ENCODE data around the gene MICALL2.

The MICALL2 gene

GRCh38 chr7:1468643-1469298 lies 9.5 kb upstream of the MICALL2 start:
- no peak for DNase-seq (ENCODE audit: low read depth, low spot score)
- no CpG with 5 or more reads among the region's 24 CpGs for WGBS (ENCODE audit: insufficient coverage, insufficient read length)
- peaks cover 37% of the 10 kb centered on the region for H3K36me3 ChIP-seq (ENCODE audit: control insufficient read depth, insufficient read depth, low read length)
- no peaks in the 10 kb centered on the region for H3K9me3 ChIP-seq (ENCODE audit: control insufficient read depth, insufficient read depth, low read length)
- no peak overlapping the region for H3K27ac ChIP-seq (ENCODE audit: low read length)
- no peak overlapping the region for H3K4me3 ChIP-seq (ENCODE audit: low read length)
- H3K27me3 ChIP-seq (ENCODE audit: control insufficient read depth, insufficient read depth, low read length) = no peaks in the 10 kb centered on the region
- H3K4me1 ChIP-seq (ENCODE audit: control insufficient read depth, insufficient read depth, low read length) = peaks cover 2% of the 10 kb centered on the region; the same call in 1 of the 2 replicates

- no peak overlapping the region for H3K27ac ChIP-seq (ENCODE audit: low read length)
- DNase-seq (ENCODE audit: low read depth, low spot score) = no peak
- WGBS (ENCODE audit: insufficient coverage, insufficient read length) = no CpG with 5 or more reads among the region's 13 CpGs
- peaks cover 2% of the 10 kb centered on the region; the same call in 1 of the 2 replicates for H3K4me1 ChIP-seq (ENCODE audit: control insufficient read depth, insufficient read depth, low read length)
- H3K9me3 ChIP-seq (ENCODE audit: control insufficient read depth, insufficient read depth, low read length) = no peaks in the 10 kb centered on the region
- H3K4me3 ChIP-seq (ENCODE audit: low read length) = no peak overlapping the region
- no peaks in the 10 kb centered on the region for H3K27me3 ChIP-seq (ENCODE audit: control insufficient read depth, insufficient read depth, low read length)
- H3K36me3 ChIP-seq (ENCODE audit: control insufficient read depth, insufficient read depth, low read length) = peaks cover 31% of the 10 kb centered on the region
These were observed 8.9 kb upstream of the MICALL2 start for GRCh38 chr7:1468203-1468602.

- no peak for DNase-seq (ENCODE audit: low read depth, low spot score)
- Histone ChIP-seq H3K27me3 (ENCODE audit: control insufficient read depth, insufficient read depth, low read length) (no peaks in the 10 kb centered on the region), H3K36me3 (ENCODE audit: control insufficient read depth, insufficient read depth, low read length) (peaks cover 18% of the 10 kb centered on the region), H3K4me1 (ENCODE audit: control insufficient read depth, insufficient read depth, low read length) (peaks cover 4% of the 10 kb centered on the region; the same call in 1 of the 2 replicates), H3K27ac (ENCODE audit: low read length) (no peak overlapping the region), H3K4me3 (ENCODE audit: low read length) (no peak overlapping the region), H3K9me3 (ENCODE audit: control insufficient read depth, insufficient read depth, low read length) (no peaks in the 10 kb centered on the region)
- WGBS (ENCODE audit: insufficient coverage, insufficient read length) = no CpG with 5 or more reads among the region's 17 CpGs
These were observed 7.4 kb upstream of the MICALL2 start for GRCh38 chr7:1466524-1467271.

GRCh38 chr7:1464694-1465093 lies 5.4 kb upstream of the MICALL2 start:
- Histone ChIP-seq H3K9me3 (ENCODE audit: control insufficient read depth, insufficient read depth, low read length) (no peaks in the 10 kb centered on the region), H3K27ac (ENCODE audit: low read length) (no peak overlapping the region), H3K27me3 (ENCODE audit: control insufficient read depth, insufficient read depth, low read length) (no peaks in the 10 kb centered on the region), H3K36me3 (ENCODE audit: control insufficient read depth, insufficient read depth, low read length) (peaks cover 2% of the 10 kb centered on the region; the same call in 1 of the 2 replicates), H3K4me1 (ENCODE audit: control insufficient read depth, insufficient read depth, low read length) (peaks cover 7% of the 10 kb centered on the region), H3K4me3 (ENCODE audit: low read length) (no peak overlapping the region)
- 100% methylated on average over 1 of the region's 12 CpGs for WGBS (ENCODE audit: insufficient coverage, insufficient read length)
- no peak for DNase-seq (ENCODE audit: low read depth, low spot score)

- peaks cover 10% of the 10 kb centered on the region for H3K4me1 ChIP-seq (ENCODE audit: control insufficient read depth, insufficient read depth, low read length)
- no peak for DNase-seq (ENCODE audit: low read depth, low spot score)
- no peaks in the 10 kb centered on the region for H3K27me3 ChIP-seq (ENCODE audit: control insufficient read depth, insufficient read depth, low read length)
- no peaks in the 10 kb centered on the region for H3K36me3 ChIP-seq (ENCODE audit: control insufficient read depth, insufficient read depth, low read length)
- WGBS (ENCODE audit: insufficient coverage, insufficient read length) = no CpG with 5 or more reads among the region's 18 CpGs
- no peaks in the 10 kb centered on the region for H3K9me3 ChIP-seq (ENCODE audit: control insufficient read depth, insufficient read depth, low read length)
- H3K4me3 ChIP-seq (ENCODE audit: low read length) = no peak overlapping the region; the same call in 1 of the 2 replicates
- no peak overlapping the region for H3K27ac ChIP-seq (ENCODE audit: low read length)
These were observed 4.5 kb upstream of the MICALL2 start for GRCh38 chr7:1463676-1464223.

- H3K4me3 ChIP-seq (ENCODE audit: low read length) = no peak overlapping the region
- H3K27me3 ChIP-seq (ENCODE audit: control insufficient read depth, insufficient read depth, low read length) = no peaks in the 10 kb centered on the region
- H3K27ac ChIP-seq (ENCODE audit: low read length) = no peak overlapping the region
- WGBS (ENCODE audit: insufficient coverage, insufficient read length) = no CpG with 5 or more reads among the region's 18 CpGs
- no peaks in the 10 kb centered on the region for H3K36me3 ChIP-seq (ENCODE audit: control insufficient read depth, insufficient read depth, low read length)
- no peak for DNase-seq (ENCODE audit: low read depth, low spot score)
- H3K9me3 ChIP-seq (ENCODE audit: control insufficient read depth, insufficient read depth, low read length) = no peaks in the 10 kb centered on the region
- H3K4me1 ChIP-seq (ENCODE audit: control insufficient read depth, insufficient read depth, low read length) = peaks cover 15% of the 10 kb centered on the region
These were observed 2.5 kb upstream of the MICALL2 start for GRCh38 chr7:1461646-1462375.

- WGBS (ENCODE audit: insufficient coverage, insufficient read length) = no CpG with 5 or more reads among the region's 30 CpGs
- Histone ChIP-seq H3K4me1 (ENCODE audit: control insufficient read depth, insufficient read depth, low read length) (peaks cover 12% of the 10 kb centered on the region), H3K9me3 (ENCODE audit: control insufficient read depth, insufficient read depth, low read length) (no peaks in the 10 kb centered on the region), H3K36me3 (ENCODE audit: control insufficient read depth, insufficient read depth, low read length) (no peaks in the 10 kb centered on the region), H3K27ac (ENCODE audit: low read length) (no peak overlapping the region), H3K4me3 (ENCODE audit: low read length) (no peak overlapping the region), H3K27me3 (ENCODE audit: control insufficient read depth, insufficient read depth, low read length) (no peaks in the 10 kb centered on the region)
- no peak for DNase-seq (ENCODE audit: low read depth, low spot score)
These were observed 1.8 kb upstream of the MICALL2 start for GRCh38 chr7:1460821-1461645.

GRCh38 chr7:1459920-1460820 lies 900 bp upstream of the MICALL2 start:
- H3K27ac ChIP-seq (ENCODE audit: low read length) = no peak overlapping the region
- H3K9me3 ChIP-seq (ENCODE audit: control insufficient read depth, insufficient read depth, low read length) = no peaks in the 10 kb centered on the region
- peaks cover 12% of the 10 kb centered on the region for H3K4me1 ChIP-seq (ENCODE audit: control insufficient read depth, insufficient read depth, low read length)
- no peak for DNase-seq (ENCODE audit: low read depth, low spot score)
- H3K36me3 ChIP-seq (ENCODE audit: control insufficient read depth, insufficient read depth, low read length) = no peaks in the 10 kb centered on the region
- WGBS (ENCODE audit: insufficient coverage, insufficient read length) = no CpG with 5 or more reads among the region's 30 CpGs
- no peaks in the 10 kb centered on the region for H3K27me3 ChIP-seq (ENCODE audit: control insufficient read depth, insufficient read depth, low read length)
- peak overlapping the region; percentile 4; the same call in 1 of the 2 replicates for H3K4me3 ChIP-seq (ENCODE audit: low read length)

- Histone ChIP-seq H3K27me3 (ENCODE audit: control insufficient read depth, insufficient read depth, low read length) (no peaks in the 10 kb centered on the region), H3K36me3 (ENCODE audit: control insufficient read depth, insufficient read depth, low read length) (no peaks in the 10 kb centered on the region), H3K27ac (ENCODE audit: low read length) (no peak overlapping the region), H3K9me3 (ENCODE audit: control insufficient read depth, insufficient read depth, low read length) (no peaks in the 10 kb centered on the region), H3K4me1 (ENCODE audit: control insufficient read depth, insufficient read depth, low read length) (peaks cover 14% of the 10 kb centered on the region), H3K4me3 (ENCODE audit: low read length) (peak overlapping the region; percentile 62; the same call in 1 of the 2 replicates)
- WGBS (ENCODE audit: insufficient coverage, insufficient read length) = no CpG with 5 or more reads among the region's 35 CpGs
- peak; percentile 82 for DNase-seq (ENCODE audit: low read depth, low spot score)
These were observed 232 bp upstream of the MICALL2 start for GRCh38 chr7:1459512-1459892.

All from iPS DF 6.9 (cell line).